ENCODE measurements around the gene RNF213.
"Not testable (repeated sequence)": the region's sequence is repeated elsewhere in the genome, so short reads cannot be mapped to it uniquely, and the experiment has no call there.

The RNF213 gene

GRCh38 chr17:80237386-80237785, 23.3 kb upstream of the RNF213 start:
- TF ChIP-seq CTCF (conservative IDR thresholded peaks at IDR 0.05), result no peak

GRCh38 chr17:80242505-80242904, 18.1 kb upstream of the RNF213 start:
- no peak for TF ChIP-seq CTCF (conservative IDR thresholded peaks at IDR 0.05)

More at GRCh38 chr17:80237386-80237785, 23.3 kb upstream of the RNF213 start:
- no peak overlapping the region for H3K27ac ChIP-seq

GRCh38 chr17:80243526-80244433, 16.9 kb upstream of the RNF213 start:
- no peak for TF ChIP-seq CTCF (conservative IDR thresholded peaks at IDR 0.05)
- H3K27ac ChIP-seq, result no peak overlapping the region

More at GRCh38 chr17:80242505-80242904, 18.1 kb upstream of the RNF213 start:
- no peak overlapping the region for H3K27ac ChIP-seq

- not testable (repeated sequence) for H3K27ac ChIP-seq
These were observed 16.2 kb upstream of the RNF213 start for GRCh38 chr17:80244448-80244847.

- TF ChIP-seq CTCF (conservative IDR thresholded peaks at IDR 0.05), result no peak
- H3K27ac ChIP-seq, result no peak overlapping the region
These were observed 15.7 kb upstream of the RNF213 start for GRCh38 chr17:80244871-80245509.

GRCh38 chr17:80245566-80246265, 14.9 kb upstream of the RNF213 start:
- H3K27ac ChIP-seq, result no peak overlapping the region
- no peak for TF ChIP-seq CTCF (conservative IDR thresholded peaks at IDR 0.05)

- no peak for TF ChIP-seq CTCF (conservative IDR thresholded peaks at IDR 0.05)
- H3K27ac ChIP-seq, result no peak overlapping the region
These were observed 14.4 kb upstream of the RNF213 start for GRCh38 chr17:80246266-80246681.

Data from VCaP (cell line).